Measurements from ENCODE around the gene MSI2. TPM values are rescaled to one million over a fixed set of nuclear protein-coding genes. Genes with fewer than 3 reads are reported as not detected.
"Not testable (repeated sequence)": the region's sequence is repeated elsewhere in the genome, so short reads cannot be mapped to it uniquely, and the experiment has no call there.

MSI2 gene
- 28.0 TPM for total RNA-seq
- long read RNA-seq, full-length matches to known transcripts = 1 of 13 reads
- long read RNA-seq, partial matches to known transcripts = 0 of 13 reads
- long read RNA-seq, other reads (novel, unspliced or antisense) = 12 of 13 reads

DNA sequence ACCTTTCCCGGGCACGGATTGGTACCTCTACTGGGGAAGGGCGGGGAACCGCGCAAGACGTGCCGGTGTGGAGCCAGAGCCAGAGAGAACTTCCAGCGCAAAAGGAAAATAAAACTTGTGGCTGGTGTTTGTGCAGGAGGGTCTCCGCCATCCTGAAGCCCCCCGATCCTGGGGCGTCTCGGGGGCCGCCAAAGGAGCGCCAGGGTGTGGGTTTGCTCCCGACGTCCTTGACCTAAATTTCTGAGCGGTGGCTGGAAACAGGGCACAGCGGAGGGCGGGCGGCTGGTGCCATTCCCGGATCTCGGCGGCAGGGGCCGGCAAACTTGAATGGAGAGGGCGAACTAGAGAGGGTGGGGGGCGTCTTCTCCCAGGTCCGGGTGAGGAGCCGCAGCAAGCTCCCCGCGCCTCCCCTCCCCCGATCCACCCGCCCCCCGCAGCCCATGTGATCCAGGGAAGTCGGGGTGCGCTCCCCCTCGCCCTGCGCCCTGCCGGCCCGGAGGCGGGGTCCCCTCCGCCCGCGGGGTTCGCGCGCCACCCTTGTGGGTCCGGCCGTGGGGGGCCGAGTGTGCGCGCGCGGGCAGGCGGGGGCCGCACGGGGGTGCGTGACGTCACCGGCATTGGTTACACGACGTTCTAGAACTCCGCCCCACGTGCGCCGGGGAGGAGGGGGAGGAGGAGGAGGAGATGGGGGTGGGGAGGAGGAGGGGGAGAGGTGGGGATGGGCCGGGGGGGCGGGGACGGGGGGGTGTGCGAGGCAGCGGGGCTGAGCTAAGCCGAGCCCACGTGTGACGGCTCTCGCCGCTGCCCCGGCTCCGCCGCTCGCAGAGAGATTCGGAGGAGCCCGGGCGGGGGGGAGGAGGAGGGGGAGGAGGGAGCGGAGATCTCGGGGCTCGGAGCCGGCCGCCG is at the start of gene MSI2:
MSI2 (plus strand) TSS at position 748 of the 906 bp plus-strand sequence. CDS start 220 bp downstream, outside the sequence.
- DNase-seq (ENCODE audit: low spot score) = peak; percentile 95

DNA sequence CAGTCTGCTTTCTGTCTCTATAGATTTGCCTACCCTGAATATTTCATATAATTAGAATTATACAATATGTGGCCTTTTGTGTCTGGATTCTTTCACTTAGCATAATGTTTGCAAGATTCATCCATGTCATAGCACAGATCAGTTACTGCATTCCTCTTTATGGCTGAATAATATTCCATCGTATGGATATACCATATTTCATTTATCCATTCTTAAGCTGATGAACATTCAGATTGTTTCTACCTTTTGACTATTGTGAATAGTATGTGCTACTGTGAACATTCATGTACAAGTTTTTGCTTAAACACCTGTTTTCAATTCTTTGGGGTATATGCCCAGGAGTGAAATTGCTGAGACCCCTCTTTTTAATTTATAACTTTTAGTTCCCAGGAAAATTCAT is 49.4 kb upstream of the MSI2 start:
- DNase-seq (ENCODE audit: low spot score) = no peak

DNA sequence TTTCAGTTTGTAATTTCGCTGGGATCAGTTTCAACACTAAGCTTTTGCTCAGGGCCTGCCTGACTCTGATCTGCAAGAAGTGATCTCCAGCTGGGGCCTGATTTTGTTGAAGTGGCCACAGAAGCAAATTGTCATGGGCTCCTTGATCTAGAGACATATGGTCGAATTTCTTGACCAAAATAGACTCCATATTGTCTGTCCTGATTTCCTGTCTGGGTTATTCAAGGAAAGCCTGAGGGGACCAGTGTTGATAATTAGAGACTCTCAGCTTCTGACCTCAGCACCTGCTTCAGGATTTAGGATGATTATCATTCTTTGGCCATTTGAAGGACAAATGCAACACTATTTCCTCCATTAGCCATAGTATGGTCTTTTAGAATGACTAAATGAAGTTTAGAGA is 48.9 kb upstream of the MSI2 start:
- DNase-seq (ENCODE audit: low spot score) = no peak

DNA sequence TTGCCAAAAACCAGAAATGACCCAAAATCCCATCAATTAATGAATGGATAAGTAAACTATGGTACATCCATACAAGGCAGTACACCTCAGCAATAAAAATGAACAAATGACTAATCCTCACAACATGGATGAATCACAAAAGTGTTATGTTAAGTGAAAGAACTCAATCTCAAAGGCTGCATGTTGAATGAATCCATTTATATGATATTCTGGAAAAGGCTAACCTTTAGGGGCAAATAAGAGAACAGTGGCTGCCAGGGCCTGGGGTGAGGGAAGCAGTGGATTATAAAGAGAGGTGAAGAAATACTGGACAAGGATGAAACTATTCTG is 46.1 kb upstream of the MSI2 start:
- DNase-seq (ENCODE audit: low spot score) = no peak

DNA sequence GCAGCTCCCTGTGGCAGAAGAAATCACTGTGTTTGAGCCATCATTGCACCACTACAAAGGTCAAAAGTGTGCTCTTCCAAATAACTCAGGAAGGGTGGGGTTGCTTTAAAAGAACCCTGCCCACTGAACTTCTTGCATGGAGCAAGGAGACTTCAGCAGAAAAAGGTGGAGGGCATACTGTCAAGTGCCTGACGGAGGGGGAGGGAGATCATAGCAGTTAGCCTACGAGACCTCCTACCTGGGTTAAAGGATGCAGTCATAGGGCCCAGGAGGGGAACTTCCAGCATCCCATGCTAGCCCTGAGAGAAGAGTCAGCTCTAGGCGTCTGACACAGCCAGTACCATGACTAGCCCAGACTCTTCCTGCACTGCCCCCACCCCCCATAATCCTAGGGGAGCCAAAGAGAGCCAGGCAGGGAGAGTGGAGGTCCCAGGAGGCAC is 45.3 kb upstream of the MSI2 start:
- DNase-seq (ENCODE audit: low spot score) = no peak

DNA sequence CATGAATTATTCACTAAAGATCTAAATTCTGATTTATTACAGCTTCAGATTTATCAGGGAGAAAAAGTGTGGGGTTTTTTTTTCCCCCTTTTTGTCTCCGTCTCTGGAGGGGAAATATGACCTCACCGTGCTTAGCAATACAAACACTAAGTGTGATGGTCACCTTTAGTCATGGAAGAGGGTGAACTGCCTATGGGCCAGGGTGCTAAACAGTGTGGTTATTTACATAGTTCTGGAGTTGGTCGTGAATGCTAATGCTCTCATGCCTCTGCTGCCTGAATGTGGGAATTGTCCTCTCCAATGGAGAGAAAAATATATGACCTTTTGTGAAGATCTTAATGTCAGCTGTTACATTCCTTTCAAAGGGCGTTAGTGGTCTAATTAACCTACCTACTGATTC is 44.8 kb upstream of the MSI2 start:
- no peak for DNase-seq (ENCODE audit: low spot score)

DNA sequence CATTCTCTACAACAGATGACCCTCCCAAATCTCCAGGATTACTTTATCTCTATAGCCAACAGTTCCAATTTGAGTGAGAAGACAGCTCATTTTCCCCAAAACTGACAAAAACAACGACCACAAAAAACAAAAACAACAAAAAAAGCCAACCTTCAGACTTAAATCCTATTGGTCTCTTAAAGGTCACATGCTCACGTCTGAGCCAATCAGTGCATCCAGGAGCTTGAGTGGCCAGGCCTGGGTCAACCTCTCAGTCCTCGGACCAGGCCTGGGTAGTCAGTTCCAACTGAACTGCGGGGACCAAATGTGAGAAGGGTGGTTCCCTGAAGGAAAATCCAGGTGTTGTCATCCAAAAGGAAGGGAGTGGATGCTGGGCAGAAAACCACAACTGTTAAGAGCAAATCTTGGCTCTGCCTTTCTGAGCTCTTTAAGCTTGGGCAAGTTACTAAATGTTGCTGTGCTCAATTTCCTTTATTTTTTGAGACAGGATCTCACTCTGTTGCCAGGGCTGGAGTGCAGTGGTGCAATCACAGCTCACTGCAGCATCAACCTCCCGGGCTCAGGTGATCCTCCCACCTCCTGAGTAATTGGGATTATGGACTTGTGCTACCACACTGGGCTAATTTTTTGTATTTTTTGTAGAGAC is 43.0 kb upstream of the MSI2 start:
- DNase-seq (ENCODE audit: low spot score) = no peak

DNA sequence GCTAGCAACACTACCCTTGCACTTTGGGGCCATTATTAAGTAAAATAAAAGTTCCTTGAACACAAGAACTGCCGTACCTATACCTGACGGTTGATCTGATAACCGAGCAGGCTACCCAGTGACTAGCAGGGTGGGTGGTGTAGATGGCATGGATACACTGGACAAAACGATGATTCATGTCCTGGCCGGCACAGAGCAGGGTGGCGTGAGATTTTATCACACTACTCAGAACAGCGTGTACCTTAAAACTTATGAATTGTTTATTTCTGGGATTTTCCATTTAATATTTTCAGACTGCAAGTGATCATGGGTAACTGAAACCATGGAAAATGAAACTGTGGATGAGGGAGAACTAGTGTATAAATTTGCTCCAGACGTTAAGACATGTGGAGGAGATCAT is 41.0 kb upstream of the MSI2 start:
- DNase-seq (ENCODE audit: low spot score) = no peak

DNA sequence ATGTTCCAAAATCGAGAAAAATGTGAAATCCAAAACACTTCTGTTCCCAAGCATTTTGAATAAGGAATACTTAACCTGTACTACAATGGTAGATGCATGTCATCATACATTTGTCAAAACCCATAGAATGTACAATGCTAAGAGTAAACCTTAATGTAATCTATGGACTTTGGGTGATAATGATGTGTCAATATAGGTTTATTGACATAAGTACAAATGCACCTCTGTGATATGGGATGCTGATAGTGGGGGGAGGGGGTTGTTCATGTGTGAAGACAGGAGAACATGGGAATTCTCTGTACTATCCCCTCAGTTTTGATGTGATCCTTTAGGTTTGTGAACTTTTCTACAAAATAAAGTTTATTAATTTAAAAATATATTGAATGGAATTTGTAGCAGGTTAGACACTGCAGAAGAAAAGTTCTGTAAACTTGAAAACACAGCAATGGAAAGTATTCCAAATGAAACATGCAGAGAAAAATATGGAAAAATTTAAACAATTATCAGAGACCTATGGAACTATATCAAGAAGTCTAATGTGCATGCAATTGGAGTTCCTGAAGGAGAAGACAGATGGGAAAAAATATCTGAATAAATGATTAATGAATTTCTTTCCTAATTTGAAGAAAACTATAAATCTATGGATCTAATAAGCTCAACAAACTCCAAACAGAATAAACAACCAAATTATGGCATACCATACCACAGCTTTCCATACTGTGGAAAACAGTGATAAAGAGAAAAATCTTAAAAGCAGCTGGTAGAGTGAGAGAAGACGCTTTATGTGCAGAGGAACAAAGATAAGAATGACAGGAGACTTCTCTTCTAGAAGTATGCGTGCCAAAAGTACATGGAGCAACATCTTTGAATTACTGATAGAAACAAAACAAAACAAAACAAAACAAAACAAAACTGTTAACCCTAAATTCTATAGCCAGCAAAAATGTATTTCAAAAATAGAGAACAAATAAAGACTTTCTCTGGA is 34.7 kb upstream of the MSI2 start:
- DNase-seq (ENCODE audit: low spot score) = no peak

DNA sequence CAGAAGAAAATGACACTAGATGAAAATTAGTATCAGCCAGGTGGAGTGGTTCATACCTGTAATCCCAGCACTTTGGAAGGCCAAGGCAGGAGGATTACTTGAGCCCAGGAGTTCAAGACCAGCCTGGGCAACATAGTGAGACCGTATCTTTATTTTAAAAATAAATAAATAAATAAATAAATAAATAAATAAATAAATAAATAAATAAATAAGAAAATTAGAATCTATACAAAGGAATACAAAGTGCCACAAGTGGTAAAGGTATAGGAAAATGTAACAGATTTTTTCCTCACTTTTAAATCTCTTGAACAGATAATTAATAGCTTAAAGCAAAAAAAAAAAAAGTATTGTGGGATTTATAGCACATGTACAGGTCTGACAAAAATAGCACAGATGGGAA is 33.9 kb upstream of the MSI2 start:
- not testable (repeated sequence) for DNase-seq (ENCODE audit: low spot score)

DNA sequence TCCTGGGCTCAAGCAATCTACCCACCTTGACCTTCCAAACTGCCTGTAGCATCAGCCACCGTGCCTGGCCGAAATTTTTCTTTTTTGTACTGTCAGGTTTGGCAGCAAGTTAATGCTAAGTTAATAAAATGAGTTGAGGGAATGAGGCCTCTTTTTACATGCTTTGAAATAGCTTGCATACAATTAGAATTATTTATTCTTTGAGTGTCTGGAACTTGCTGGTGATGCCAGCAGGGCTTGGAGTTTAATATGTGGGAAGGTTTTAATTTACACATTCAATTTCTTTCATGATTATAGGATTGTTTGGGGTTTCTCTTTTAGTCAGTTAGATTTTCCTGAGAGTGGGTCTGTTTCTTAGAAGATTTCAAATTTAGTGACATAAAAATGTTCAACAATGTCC is 31.2 kb upstream of the MSI2 start:
- no peak for DNase-seq (ENCODE audit: low spot score)

DNA sequence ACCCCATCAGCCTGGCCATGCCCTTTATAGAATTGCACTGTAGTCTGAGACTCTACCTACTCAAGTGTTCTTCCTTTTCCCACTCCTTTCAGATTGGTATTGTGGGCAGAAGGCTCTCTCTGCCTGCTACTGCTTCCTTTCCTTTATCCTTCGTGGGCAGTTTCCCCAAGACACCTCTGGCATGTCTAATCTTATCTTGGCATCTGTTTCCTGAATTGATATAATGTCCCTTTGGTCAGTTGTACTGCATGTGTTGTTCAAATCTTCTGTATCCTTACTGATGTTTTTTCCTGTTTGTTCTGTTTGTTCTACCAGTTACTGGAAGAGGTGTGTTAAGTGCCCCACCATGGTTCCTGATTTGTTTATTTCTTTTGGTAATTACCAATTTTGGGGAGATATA is 29.5 kb upstream of the MSI2 start:
- DNase-seq (ENCODE audit: low spot score) = no peak

DNA sequence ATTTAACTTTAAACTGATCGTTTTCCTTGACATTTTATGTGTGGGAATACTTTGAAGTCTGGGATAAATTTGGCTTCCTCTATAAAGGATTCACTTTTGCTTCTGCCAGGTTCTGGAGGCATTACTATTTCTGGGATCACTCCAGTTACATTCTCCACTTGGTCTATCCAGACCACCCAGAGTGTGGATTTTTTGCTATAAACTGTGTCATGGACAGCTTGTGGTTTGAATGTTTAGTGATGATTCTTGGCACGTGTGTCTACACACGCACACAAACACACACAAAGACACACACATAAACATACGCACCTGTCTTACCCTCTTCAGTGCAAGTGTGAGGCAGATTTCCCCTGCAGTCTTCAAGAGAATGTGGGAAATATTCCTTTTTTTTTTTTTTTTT is 27.4 kb upstream of the MSI2 start:
- DNase-seq (ENCODE audit: low spot score) = no peak

DNA sequence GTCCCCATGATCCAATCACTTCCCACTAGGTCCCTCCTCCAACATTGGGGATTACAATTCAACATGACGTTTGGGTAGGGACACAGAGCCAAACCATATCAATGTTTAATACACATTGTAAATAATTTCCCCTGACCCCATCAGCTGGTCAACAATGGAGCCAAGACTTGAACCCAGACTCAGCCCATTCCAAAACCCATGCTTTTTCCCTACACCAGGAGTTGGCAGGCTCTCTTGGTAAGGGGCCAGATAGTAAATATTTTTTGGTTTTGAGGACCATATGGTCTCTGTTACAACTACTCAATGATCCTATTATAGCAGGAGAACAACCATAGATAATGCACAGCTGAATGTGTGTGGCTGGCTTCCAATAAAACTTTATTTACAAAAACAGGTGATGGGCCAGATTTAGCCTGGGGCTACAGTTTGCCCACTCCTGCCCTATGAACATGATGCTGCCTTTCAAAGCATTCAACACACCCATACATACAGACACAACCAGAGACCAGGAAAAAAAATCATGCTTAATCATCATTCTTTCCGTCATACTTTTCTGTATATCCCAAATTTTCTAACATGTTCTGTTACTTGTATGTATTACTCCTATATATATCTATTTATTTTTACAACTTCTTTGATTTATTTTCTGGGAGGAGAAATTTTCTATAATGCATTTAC is 22.1 kb upstream of the MSI2 start:
- DNase-seq (ENCODE audit: low spot score) = no peak

DNA sequence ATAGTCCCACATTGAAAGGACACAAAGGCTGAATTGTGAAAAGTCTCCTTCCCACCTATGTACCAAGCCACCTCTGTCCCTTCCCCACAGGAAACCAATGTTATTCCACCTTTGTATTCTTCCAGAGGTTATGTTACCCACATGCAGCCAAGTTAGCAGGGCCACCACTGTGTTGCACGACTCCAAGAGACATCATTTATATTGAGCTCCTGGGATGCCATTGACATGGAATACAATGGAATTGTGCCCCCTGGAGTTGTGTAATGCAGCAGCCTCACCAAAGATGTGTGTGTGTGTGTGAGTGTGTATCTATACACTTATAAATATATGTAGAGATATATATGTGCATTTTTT is 21.6 kb upstream of the MSI2 start:
- no peak for DNase-seq (ENCODE audit: low spot score)

DNA sequence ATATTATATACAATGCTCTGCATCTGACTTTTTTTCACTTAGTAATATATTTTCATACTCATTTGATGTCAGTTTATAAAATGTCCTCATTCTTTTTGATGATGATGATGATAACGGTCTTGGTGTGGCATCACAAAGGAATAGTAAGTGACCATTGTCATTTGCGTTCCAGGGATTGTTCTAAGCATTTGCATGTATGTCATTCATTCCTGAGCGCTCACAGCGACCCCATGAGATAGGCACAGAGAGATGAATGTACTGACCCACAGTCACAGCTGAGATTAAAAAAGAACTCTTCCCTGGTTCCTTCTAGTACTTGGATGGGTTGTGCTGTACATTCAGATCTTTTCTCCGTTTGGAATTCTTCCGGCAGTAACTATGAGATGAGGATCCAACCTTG is 21.2 kb upstream of the MSI2 start:
- DNase-seq (ENCODE audit: low spot score) = no peak

DNA sequence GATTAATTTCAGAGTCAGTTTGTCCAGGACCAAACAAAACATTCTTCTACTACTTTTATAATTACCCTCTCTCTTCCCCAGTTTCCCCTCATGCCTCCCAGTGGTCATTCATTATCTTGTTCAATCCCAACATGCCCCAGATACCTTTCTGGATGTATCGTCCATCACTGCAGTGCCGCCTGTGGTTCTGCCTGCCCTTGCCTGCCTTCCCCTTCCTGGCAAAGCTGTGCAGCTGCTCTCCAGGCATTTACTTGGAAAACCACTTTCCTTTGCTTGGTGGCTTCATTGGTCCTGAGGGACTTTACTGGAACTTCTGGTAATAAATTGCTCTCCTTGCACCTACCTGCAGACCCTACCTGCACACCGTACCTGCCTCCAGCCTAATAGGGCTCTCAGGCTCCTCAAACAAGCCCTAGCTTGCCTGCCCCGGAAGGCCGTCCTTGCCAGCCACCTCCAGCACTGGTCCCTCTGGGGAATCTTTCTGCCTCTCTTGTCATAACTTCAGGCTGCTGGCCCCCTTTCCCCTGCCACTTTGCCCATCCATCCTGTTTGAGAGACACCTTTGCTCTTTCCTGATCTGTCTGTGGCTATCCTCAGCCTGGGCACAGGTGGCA is 19.5 kb upstream of the MSI2 start:
- DNase-seq (ENCODE audit: low spot score) = no peak

DNA sequence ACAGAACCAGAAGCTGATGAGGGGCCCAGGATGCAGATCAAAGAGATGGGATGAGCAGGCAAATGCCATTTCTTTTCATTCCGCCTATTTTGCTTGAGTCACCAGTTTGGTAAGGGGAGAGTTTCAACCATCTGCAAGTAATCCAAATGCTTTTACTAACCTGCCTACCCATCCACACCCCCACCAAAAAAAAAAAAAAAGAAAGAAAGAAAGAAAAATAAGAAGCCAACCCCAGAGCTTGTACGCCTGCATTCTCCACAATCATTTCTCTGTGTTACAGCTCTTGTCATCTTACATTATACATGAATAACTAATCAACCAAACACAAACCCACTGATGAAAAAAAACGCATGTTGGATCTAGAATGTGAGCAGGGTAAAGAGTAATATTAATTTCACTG is 15.7 kb upstream of the MSI2 start:
- no peak for DNase-seq (ENCODE audit: low spot score)

DNA sequence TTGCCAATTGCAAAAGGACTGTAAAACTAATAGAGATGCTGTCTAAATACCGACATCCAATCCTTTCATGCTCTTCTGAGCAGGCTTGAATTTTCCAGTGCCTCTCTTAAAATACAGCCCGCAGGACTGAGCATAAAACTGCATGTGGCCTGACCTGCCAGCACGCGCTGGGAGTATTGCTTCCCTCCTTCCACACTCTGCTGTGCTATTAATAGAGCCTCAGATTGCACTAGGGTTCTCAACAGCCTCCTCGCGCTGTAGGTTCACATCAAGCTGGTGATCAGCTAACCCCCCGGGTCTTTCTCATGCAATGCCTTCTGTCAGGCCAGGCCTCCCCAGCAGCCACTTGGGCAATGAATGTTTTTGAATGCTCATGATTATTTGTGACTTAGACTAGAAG is 14.2 kb upstream of the MSI2 start:
- no peak for DNase-seq (ENCODE audit: low spot score)

DNA sequence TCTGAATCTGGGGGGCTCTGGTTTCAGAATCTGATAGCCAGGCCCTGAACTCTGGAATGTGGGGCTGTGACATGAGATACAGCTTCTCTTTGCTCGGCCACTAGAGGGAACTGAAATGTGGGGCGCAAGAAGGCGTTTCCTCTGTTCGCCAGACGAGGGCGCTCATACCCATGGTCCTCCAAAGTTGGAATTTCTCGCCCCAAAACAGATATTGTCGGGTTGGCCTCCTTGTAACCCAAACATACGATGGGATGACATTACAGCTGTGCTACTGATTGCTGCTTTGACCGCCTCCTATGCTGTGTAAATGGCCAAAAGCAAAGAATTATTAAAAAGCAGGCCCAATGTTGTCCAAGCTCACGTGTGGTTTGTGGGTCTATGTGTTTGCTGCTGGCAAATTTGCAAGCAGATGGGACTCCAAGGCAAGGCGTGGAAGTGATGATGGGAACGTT is 13.1 kb upstream of the MSI2 start:
- no peak for DNase-seq (ENCODE audit: low spot score)
